ENCODE results near the gene PHKG2. TPM values are rescaled to one million over a fixed set of nuclear protein-coding genes. Genes with fewer than 3 reads are reported as not detected.

PHKG2 gene
- polyA plus RNA-seq, 3 donors = 11.8 to 22.0 (median 15.2) TPM

GRCh38 chr16:30723725-30724355 lies 24.4 kb upstream of the PHKG2 start:
- H3K27ac ChIP-seq (ENCODE audit: low read depth, low read length) = no peak overlapping the region
- 87 to 95% (median 93%) methylated on average over 12 of the region's 12 CpGs for WGBS, 3 donors

- H3K27ac ChIP-seq (ENCODE audit: low read depth, low read length) = no peak overlapping the region
- WGBS, 3 donors = 61 to 70% (median 67%) methylated on average over 23 of the region's 23 CpGs
Observed at GRCh38 chr16:30724641-30725417, 23.4 kb upstream of the PHKG2 start.

- WGBS, 3 donors = 82 to 89% (median 88%) methylated on average over 3 of the region's 3 CpGs
- no peak overlapping the region for H3K27ac ChIP-seq (ENCODE audit: low read depth, low read length)
Observed at GRCh38 chr16:30725418-30725792, 22.8 kb upstream of the PHKG2 start.

GRCh38 chr16:30728321-30728720 lies 19.9 kb upstream of the PHKG2 start:
- no peak overlapping the region for H3K27ac ChIP-seq (ENCODE audit: low read depth, low read length)
- WGBS, 3 donors = 92 to 94% (median 93%) methylated on average over 6 of the region's 6 CpGs

GRCh38 chr16:30728899-30729672 lies 19.1 kb upstream of the PHKG2 start:
- 72 to 90% (median 74%) methylated on average over 17 of the region's 17 CpGs for WGBS, 3 donors
- H3K27ac ChIP-seq (ENCODE audit: low read depth, low read length) = no peak overlapping the region

- WGBS, 3 donors = 94 to 95% (median 95%) methylated on average over 3 of the region's 3 CpGs
- H3K27ac ChIP-seq (ENCODE audit: low read depth, low read length) = no peak overlapping the region
Observed at GRCh38 chr16:30731411-30731810, 16.8 kb upstream of the PHKG2 start.

- H3K27ac ChIP-seq (ENCODE audit: low read depth, low read length) = no peak overlapping the region
- WGBS, 3 donors = 93 to 95% (median 95%) methylated on average over 12 to 17 of the region's 17 CpGs
Observed at GRCh38 chr16:30736995-30737793, 11.0 kb upstream of the PHKG2 start.

GRCh38 chr16:30737794-30738648 lies 10.2 kb upstream of the PHKG2 start:
- WGBS, 3 donors = 93% methylated on average over 24 to 25 of the region's 25 CpGs

GRCh38 chr16:30738984-30739951 lies 9.0 kb upstream of the PHKG2 start:
- H3K27ac ChIP-seq (ENCODE audit: low read depth, low read length) = no peak overlapping the region
- 88 to 91% (median 88%) methylated on average over 37 of the region's 37 CpGs for WGBS, 3 donors

More at GRCh38 chr16:30737794-30738648, 10.2 kb upstream of the PHKG2 start:
- H3K27ac ChIP-seq (ENCODE audit: low read depth, low read length) = no peak overlapping the region

GRCh38 chr16:30740364-30741251 lies 7.6 kb upstream of the PHKG2 start:
- WGBS, 3 donors = 26 to 55% (median 48%) methylated on average over 8 of the region's 8 CpGs
- no peak overlapping the region for H3K27ac ChIP-seq (ENCODE audit: low read depth, low read length)

GRCh38 chr16:30741461-30741914 lies 6.7 kb upstream of the PHKG2 start:
- no peak overlapping the region for H3K27ac ChIP-seq (ENCODE audit: low read depth, low read length)
- WGBS, 3 donors = 78 to 88% (median 88%) methylated on average over 6 of the region's 6 CpGs

GRCh38 chr16:30743716-30744115 lies 4.5 kb upstream of the PHKG2 start:
- H3K27ac ChIP-seq (ENCODE audit: low read depth, low read length) = no peak overlapping the region
- WGBS, 3 donors = 83 to 93% (median 86%) methylated on average over 8 to 11 of the region's 11 CpGs

GRCh38 chr16:30744183-30744582 lies 4.0 kb upstream of the PHKG2 start:
- H3K27ac ChIP-seq (ENCODE audit: low read depth, low read length) = no peak overlapping the region

GRCh38 chr16:30745082-30745481 lies 3.1 kb upstream of the PHKG2 start:
- WGBS, 3 donors = 66 to 81% (median 72%) methylated on average over 2 of the region's 2 CpGs
- H3K27ac ChIP-seq (ENCODE audit: low read depth, low read length) = no peak overlapping the region

More at GRCh38 chr16:30744183-30744582, 4.0 kb upstream of the PHKG2 start:
- WGBS, 3 donors = 74 to 76% (median 75%) methylated on average over 2 of the region's 2 CpGs

GRCh38 chr16:30746638-30747175 lies 1.5 kb upstream of the PHKG2 start:
- WGBS, 3 donors = 54 to 90% (median 86%) methylated on average over 9 of the region's 9 CpGs
- H3K27ac ChIP-seq (ENCODE audit: low read depth, low read length) = no peak overlapping the region
